HG02623 (cell line): ENCODE results near the gene CCDC192.
"Not testable (repeated sequence)": the region's sequence is repeated elsewhere in the genome, so short reads cannot be mapped to it uniquely, and the experiment has no call there.

Source experiments
- ATAC-seq: cut with Tn5 transposase; IDR thresholded peaks from one replicate; pipeline ENCODE4 v1.9.1; 2021; ENCODE audit warnings: moderate library complexity; ENCODE audit not compliant: unreplicated experiment

The CCDC192 gene, protein sequence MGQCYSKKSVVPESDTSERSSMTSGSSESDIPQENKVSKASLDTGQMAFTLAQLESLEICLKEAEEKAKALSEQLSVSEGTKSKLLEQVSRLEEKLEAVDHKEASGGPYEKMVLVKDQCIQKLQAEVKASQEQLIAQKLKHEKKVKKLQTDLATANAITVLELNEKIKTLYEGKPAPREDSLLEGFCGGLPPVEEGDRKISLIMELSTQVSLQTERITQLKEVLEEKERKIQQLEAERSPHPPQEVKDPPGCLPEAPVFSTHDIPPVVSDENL

DNA sequence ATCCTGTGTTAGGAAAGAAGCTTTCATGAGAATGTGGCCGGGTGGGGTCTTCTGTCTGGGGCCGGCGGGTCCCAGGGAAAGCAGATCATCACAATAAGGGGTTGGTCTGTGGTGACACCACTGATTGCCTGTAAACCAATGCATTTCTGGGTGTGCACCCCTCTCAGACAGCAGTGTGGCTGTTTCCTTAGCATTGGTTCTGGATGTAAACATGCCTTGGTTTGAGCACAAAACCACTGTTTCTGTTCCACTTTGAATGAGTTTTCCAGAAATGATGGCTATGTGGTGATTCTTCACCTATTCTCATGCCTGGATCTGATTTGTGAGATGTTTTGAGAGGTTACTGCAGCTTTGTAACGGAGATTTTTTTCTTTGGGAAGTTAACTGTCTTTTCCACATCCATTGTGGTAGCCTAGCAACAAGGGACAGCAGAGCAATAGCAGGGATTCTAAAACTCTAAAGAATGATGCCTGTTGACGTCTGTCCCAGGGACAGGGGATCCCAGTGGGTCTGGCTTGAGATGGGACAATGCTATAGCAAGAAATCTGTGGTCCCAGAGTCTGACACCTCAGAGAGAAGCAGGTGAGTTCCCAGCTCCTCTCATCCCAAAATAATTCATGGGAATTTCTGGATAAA is at the start of gene CCDC192:
Gene CCDC192, plus strand, starts transcription at position 466 of the 636 bp plus-strand sequence. Its CDS starts 55 bp downstream, at position 521.
- ATAC-seq: peak; percentile 39

DNA sequence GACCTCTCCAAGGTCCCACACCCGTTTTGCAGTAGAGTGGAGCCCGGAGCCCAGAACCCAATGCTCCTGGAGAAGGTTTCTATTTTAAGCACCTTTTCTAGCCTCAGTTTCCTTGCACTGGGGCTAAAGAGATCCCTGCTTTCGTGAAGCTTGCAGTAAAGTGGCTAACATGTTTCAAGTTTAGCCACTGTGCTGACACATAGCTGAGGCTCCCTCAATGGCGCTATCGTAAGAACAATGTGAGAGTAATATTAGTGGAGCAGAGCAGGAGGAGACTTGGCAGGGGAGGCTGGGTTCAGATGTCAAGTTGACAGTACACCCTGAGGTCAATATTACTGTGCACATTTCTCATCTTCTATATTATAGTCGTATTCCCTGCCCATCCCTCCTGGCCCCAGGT is 46.4 kb upstream of the CCDC192 start:
- no peak for ATAC-seq

DNA sequence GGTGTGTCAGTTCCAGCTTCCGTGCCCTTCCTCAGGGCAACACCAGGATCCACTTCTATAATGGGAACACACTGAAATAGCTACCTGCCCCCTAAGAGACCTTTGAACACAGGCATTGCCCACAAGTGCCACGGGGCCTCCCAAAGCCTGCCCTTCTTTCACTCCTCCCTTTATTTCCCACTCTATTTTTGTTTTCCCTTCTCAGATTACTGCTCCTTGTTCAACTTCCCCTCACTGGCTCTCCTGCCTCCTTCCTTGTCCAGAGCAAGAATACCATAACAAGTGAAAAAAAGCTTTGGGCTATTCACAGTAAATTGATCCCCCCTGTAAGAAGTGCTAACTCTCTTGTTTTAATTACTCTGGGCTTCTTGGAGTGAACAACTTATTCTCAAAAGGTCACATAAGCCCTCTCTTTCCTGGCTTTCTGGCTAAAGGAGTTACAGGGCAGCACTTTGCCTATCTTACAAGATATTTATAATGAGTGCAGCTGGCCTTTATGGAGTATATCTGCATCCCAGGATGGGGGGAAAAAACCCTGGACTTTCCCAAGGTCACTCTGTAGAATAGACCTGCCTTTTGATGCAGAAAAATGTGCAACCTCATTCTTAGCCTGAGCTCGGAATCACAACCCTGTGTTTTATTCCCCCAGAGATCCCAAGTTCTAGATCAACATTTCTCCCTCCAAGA is 43.0 kb upstream of the CCDC192 start:
- no peak for ATAC-seq

DNA sequence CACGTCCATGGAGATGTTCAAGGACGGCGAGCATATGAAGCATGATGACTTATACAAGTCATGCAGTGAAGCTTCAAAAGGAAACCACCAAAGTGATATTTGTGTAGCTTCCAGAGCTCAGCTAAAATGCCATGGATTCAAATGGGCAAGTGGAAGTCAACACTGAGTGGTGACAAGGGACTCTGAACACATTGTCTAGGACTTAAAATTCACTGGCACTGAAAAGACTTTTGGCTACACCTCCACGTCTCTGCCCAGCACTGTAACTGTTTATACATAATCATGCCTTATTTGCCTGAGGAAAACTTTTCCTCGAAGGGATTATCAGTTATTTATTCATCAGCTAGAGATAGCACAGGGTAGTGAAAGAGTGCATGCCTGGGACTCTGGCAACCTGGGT is 39.1 kb upstream of the CCDC192 start:
- no peak for ATAC-seq

DNA sequence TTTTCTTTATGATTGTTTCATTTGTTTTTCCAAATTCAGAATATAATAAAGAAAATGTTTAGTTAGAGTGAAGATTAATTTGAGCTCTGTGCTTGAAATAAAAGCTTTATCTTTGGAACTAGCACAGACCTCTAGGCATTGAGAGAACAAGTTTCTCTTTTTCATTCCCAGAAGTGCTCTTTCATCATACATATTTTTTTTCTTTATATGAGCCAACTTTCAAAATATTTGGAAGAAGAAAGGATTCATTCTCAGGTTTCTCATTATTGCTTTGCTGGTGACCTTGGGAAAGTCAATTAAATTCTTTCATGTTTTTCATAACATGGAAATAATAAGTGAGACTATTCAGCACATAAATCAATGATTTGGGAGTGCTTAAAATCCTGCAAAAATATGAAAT is 37.5 kb upstream of the CCDC192 start:
- ATAC-seq: no peak

DNA sequence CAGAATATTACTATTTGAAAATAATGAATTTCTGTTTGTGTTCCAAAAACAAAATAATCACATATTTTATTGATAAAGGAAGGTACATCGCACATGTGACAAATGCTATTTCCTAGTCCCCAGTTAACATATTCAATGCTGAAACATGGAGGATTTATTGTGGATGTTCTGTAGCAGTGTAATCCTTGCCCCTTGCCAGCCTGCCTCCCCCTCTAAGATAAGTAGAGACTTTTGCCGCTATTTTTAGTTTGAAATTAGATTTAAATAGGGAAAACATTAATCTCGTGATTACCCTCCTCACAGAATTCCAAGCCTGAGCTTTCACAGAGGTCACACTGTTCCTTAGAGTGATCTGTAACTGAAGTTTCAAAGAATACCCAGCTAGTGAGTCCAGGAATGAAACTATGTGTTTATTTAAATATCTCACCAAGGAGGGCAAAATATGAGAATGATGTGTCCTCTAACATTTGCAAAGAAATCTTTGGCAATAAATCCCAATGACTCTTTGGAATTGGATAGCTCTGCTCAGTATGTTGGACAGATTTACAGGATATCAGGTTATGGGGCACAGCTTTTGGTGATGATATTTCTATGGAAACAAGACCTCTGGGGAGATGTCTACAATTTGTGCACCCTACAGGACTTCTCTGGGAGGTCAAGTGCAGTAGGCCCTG is 37.0 kb upstream of the CCDC192 start:
- ATAC-seq: no peak

DNA sequence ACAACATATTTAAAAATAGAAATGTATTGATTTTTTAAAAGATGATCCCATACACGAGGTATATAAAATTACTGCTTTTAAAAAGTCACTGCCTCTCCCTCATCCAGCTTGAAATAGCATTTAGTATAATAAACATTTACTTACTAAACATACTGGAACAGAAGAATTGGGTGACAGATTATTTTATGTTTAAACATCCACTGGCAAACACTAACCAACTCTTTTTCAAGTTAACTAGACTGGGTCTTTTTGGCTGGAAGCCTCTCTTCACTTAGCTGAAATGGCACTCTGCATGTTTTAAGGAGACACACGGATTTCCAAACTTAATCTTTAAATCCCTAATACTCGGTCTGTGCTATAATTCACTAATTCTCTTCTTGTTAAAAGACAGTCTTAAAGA is 35.3 kb upstream of the CCDC192 start:
- no peak for ATAC-seq

DNA sequence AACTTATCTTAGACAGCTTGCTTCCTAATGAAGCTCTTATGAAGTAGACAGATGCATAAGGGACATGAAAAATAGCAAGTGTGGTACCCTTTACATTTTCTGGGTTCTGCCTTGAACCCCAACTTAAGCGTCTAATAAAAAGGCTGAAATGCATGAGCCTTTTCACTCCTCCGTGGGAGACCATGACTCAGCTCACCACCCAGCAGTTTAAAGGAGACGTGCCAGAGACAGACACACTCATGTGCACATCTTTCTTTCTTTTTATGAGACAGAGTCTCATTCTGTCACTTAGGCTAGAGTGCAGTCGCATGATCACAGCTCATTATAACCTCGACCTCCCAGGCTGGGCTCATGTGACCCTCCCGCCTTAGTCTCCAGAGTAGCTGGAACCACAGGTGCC is 32.0 kb upstream of the CCDC192 start:
- no peak for ATAC-seq

DNA sequence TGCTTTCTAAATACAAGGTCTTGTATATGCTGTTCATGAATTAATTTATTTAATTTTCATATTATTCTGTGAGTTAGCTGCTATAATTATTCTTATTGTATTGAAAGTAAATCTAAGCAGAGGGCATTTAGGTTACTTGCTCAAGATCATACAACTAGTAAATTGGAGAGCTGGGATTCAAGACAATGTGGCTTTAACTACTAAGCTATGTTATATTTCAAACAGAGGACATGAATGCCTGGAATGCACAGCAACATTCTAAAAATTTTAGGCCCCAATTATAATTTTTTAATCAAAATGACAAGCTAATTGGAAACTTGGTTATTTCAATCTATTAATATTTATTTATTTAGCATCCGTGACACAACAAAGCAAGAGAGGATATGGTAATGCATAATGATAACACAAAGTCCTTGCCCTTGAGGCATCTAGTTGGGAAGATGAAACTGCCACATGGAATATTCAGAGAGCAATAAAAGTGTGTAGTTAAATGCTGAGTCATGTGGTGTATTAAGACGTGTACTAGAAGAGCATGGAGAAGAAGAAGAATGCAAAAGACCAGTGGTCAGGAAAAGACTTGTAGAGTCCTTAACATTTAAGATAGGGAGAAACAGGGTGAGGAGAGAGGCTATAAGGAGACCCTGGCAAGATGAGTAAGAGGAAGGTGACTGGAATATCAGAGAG is 29.9 kb upstream of the CCDC192 start:
- ATAC-seq: no peak

DNA sequence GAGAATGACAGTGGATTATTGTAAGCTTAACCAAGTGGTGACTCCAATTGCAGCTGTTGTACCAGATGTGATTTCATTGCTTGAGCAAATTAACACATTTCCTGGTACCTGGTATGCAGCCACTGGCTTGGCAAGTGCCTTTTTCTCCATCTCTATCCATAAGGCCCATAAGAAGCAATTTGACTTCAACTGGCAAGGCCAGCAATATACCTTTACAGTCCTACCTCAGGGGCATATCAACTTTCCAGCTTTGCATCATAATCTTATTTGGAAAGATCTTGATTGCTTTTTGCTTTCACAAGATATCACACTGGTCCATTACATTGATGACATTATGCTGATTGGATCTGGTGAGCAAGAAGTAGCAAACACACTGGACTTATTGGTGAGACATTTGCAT is 26.2 kb upstream of the CCDC192 start:
- not testable (repeated sequence) for ATAC-seq

DNA sequence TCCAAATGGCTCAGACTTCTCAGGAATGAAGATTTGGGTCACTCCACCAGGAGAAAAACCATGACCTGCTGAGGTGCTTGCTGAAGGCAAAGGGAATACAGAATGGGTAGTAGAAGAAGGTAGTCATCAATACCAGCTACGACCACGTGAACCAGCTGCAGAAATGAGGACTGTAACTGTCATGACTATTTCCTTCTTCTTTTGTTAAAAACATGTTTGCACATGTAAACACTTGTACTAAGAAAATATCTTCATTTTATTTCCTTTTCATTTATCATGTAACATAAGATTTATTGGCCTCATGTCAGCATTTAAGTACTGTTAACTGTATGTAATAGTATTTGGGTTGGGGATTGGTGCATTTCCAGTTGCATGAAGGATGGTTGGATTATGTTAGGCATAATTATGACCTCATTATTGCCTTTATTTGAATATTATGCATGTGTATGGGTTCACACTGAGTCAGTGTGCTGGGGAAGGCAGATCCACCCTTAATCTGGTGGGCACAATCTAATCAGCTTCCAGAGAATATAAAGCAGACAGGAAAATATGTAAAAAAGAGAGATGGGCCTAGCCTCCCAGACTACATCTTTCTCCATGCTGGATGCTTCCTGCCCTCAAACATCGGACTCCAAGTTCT is 23.4 kb upstream of the CCDC192 start:
- ATAC-seq: not testable (repeated sequence)

DNA sequence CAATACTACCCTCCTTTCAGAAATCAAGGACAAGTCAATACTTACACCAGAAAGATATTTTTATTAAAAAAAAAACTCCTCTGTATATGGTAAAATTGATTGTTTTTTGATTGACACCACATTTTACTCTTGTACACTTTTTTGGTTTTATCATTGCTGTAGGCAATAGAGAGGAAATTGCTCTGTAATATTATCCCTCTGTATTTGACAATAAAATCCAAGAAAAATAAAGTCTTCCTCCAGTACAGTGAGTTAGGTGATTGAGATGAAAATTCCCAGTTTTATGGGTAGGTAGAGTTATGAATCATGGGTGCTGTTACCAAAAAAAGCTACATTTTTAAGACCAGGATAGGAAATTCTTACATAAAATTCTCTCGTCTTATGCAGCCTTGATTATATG is 22.6 kb upstream of the CCDC192 start:
- ATAC-seq: no peak

DNA sequence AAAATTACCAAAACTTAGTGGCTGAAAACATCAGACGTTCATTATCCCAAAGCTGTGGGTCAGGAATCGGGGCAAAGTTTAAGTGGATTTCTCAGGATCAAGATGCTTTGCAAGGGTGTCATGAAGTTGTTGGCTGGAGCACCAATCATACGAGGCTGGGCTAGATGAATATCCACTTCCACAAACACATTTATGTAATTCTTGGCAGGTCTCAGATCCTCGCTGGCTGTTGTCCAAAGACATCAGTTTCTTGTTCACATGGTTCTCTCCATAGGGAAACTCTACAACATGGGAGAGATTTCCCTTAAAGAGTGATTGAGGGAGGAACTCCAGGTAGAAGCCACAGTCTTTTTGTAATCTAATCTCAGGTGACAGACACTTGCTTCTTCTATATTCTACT is 20.2 kb upstream of the CCDC192 start:
- ATAC-seq: no peak

DNA sequence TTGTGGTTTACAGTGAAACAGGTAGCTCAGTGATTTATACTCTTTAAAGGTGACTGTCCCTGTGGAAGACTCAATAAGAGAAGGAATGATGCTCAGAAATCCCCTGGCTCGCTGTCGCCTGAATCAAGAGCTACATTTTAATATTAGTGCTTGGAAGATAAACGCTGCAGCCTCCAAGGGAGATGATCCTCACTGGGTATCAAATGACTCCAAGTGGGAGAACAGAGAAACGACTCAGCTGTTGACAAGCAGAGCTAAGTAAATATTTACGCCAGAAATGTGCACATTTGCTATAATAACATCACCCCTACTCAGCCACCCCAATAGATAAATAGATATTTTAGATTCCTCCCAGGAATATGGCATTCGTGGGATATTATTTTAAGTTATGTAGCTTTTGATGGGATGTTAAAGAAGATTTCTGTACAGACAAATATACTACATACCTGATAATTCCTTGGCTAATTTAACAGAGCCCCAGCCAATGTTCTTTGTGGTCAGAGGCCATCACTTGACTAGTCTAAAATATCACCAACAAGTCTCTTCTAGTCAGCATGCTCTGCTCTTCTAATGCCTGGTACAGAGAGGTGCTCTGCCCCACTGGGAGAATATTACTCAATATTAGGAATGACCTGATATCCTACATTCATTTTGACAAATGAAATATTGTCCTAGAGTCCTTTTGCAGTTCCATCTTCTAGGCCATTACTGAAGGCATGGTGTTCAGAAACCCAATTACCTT is 18.3 kb upstream of the CCDC192 start:
- no peak for ATAC-seq

DNA sequence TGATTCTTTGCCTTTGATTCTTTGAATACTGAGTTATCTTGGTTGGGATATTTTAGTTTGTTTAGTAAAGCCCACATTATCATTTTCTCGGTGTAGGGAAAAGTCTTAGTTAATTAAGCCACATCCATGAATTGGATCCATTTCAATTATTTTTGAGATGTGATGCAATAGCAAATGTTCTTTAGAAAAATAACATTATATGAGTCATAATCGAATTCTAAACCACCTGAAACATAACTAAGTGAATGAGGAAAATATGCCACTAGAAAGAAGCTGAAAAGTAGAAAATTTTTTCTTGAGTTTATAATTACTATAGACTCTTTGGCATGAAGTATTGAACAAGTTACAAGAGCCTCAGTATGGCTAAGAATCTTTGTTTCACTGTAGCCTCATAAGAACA is 17.5 kb upstream of the CCDC192 start:
- no peak for ATAC-seq

DNA sequence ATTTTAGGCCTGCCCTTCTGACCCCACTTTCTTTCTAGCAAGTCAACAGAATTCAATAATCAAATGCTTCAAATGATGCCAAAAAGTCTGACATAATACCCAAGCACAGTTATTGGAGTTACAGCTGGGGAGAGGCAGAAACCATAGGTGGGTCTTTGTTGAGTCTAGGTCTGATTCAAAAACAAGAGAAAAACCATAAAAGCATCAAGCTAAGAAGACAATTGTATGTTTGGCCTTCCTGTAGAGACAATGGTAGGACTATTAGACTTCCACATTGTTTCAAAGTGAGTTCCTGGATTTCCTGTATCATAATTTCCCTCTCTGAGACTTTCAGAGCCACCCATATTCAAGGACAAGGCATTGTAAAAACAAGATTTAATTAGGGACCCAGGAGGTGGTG is 16.8 kb upstream of the CCDC192 start:
- ATAC-seq: no peak

DNA sequence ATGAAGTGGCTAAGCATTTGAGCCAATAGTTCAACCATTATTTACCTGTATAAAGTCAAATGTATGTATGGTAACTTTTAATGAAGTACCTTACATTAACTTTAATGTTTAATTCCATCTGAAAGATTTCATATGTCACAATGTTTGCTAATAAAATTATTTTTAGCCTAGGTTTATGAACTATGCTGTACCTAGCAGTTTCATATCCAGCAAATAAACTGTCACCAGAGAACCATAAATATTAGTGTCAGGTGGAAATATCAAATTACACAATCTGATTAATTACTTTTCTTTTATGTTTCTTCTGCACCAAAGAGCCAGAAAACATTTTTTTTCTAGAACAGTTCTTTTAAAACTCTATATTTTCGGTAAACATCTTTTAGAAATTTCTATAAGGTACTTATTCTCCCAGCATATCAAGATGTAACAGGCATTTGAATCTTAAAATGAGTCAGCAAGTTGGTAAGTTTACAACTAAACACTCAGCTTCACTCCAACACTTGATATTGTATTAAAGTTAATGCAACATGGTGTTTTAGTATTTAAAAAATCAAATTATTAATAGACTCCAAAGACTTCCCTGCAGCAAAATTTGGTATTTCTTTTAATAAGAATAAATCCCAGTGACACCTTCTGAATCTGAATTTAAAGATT is 8.5 kb upstream of the CCDC192 start:
- ATAC-seq: no peak

DNA sequence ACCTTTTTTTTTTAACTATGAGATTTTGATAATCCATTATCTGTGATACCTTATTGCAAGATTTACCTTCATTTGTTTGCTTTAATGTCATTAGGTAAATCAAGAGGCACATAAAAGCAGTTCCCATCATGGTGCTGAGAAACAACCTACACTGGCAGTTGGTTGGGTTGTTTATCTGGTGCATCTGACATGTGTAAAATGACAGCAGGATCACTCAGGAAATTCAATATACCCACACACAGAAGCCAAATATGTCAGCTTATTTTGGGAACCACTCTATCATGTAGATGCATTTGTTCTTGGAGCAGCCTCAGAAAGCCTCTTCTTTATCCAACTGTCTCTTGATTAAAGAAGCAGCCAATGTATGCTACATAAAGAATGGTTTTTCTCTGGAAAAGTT is 7.8 kb upstream of the CCDC192 start:
- no peak for ATAC-seq

DNA sequence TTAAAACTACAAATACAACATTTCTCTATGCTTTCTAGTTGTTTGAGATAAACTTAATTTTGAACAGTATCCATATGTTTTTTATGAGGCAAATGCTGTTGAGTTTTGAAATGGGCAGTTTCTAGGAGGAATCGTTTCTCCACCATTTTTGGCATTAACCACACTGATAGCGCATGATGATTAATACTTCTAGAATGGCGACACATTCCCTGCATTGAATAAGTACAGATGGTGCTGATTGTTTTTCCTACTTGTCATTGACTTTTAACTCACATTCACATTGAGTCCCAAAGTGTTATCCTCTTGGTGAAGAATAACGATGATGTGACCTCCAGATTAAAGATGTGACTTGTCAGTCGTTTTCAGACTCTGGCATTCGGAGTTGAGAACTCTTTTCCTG is 6.5 kb upstream of the CCDC192 start:
- no peak for ATAC-seq
